ENCODE results near the gene PRR18. TPM values are rescaled to one million over a fixed set of nuclear protein-coding genes. Genes with fewer than 3 reads are reported as not detected.
"Not testable (repeated sequence)": the region's sequence is repeated elsewhere in the genome, so short reads cannot be mapped to it uniquely, and the experiment has no call there.

Gene PRR18
- total and polyA plus RNA-seq, 4 experiments from 2014 or later, result not detected

GRCh38 chr6:166348305-166348949, 40.2 kb upstream of the PRR18 start:
- POLR2A ChIA-PET (ENCODE audit: partially characterized antibody), result no interaction called here
- Mint-ChIP-seq H3K27me3 (peaks cover 1 to 3% of the 10 kb centered on the region in 2 donors), H3K27ac (no peak overlapping the region), H3K4me1 (peaks cover 1 to 3% (median 1%) of the 10 kb centered on the region in 4 donors), H3K4me3 (no peak overlapping the region), H3K36me3 (peaks cover 0 to 5% of the 10 kb centered on the region in 2 donors), H3K9me3 (peaks cover 0 to 30% (median 21%) of the 10 kb centered on the region in 8 donors)
- Histone ChIP-seq H3K27ac (ENCODE audit: low read depth, low read length) (no peak overlapping the region), H3K27me3 (ENCODE audit: insufficient read depth, low read length) (no peaks in the 10 kb centered on the region), H3K36me3 (ENCODE audit: insufficient read depth, low read length) (no peaks in the 10 kb centered on the region), H3K9me3 (ENCODE audit: control insufficient read depth in 1 of 2, low read length in 2 of 2) (peaks cover 0 to 8% of the 10 kb centered on the region in 2 donors), H3K4me3 (ENCODE audit: low read length in 2 of 2) (no peak overlapping the region), H3K4me1 (ENCODE audit: insufficient read depth, low read length) (peaks cover 2% of the 10 kb centered on the region)
- intact Hi-C loops (cut with micrococcal nuclease), result no loop called here
- CTCF ChIA-PET (ENCODE audit: partially characterized antibody), result no interaction called here
- no peak for DNase-seq

- Histone ChIP-seq H3K4me1 (ENCODE audit: insufficient read depth, low read length) (peaks cover 9% of the 10 kb centered on the region), H3K27me3 (ENCODE audit: insufficient read depth, low read length) (no peaks in the 10 kb centered on the region), H3K27ac (ENCODE audit: low read depth, low read length) (no peak overlapping the region), H3K36me3 (ENCODE audit: insufficient read depth, low read length) (no peaks in the 10 kb centered on the region), H3K4me3 (ENCODE audit: low read length in 2 of 2) (no peak overlapping the region), H3K9me3 (ENCODE audit: control insufficient read depth in 1 of 2, low read length in 2 of 2) (peaks cover 0 to 8% of the 10 kb centered on the region in 2 donors)
- Mint-ChIP-seq H3K36me3 (peaks cover under 1 to 5% of the 10 kb centered on the region in 2 donors), H3K27me3 (peaks cover 0 to 1% of the 10 kb centered on the region in 2 donors), H3K27ac (peak overlapping the region in 1 of 7 donors; percentile 23), H3K4me3 (no peak overlapping the region), H3K4me1 (peaks cover 3 to 10% (median 6%) of the 10 kb centered on the region in 4 donors), H3K9me3 (peaks cover 0 to 28% (median 21%) of the 10 kb centered on the region in 8 donors)
- intact Hi-C loops (cut with micrococcal nuclease), result no loop called here
- CTCF ChIA-PET (ENCODE audit: partially characterized antibody), result no interaction called here
- POLR2A ChIA-PET (ENCODE audit: partially characterized antibody), result no interaction called here
- no peak for DNase-seq
Observed at GRCh38 chr6:166346965-166347364, 38.8 kb upstream of the PRR18 start.

GRCh38 chr6:166346449-166346848, 38.3 kb upstream of the PRR18 start:
- POLR2A ChIA-PET (ENCODE audit: partially characterized antibody), result no interaction called here
- Mint-ChIP-seq H3K4me1 (peaks cover 4 to 15% (median 9%) of the 10 kb centered on the region in 4 donors), H3K27me3 (peaks cover 0 to 1% of the 10 kb centered on the region in 2 donors), H3K36me3 (peaks cover 3 to 5% of the 10 kb centered on the region in 2 donors), H3K4me3 (no peak overlapping the region), H3K9me3 (peaks cover 0 to 23% (median 19%) of the 10 kb centered on the region in 8 donors), H3K27ac (peak overlapping the region in 1 of 7 donors; percentile 23)
- CTCF ChIA-PET (ENCODE audit: partially characterized antibody), result no interaction called here
- Histone ChIP-seq H3K4me3 (ENCODE audit: low read length in 2 of 2) (no peak overlapping the region), H3K27me3 (ENCODE audit: insufficient read depth, low read length) (no peaks in the 10 kb centered on the region), H3K9me3 (ENCODE audit: control insufficient read depth in 1 of 2, low read length in 2 of 2) (peaks cover 0 to 8% of the 10 kb centered on the region in 2 donors), H3K36me3 (ENCODE audit: insufficient read depth, low read length) (no peaks in the 10 kb centered on the region), H3K4me1 (ENCODE audit: insufficient read depth, low read length) (peaks cover 10% of the 10 kb centered on the region), H3K27ac (ENCODE audit: low read depth, low read length) (no peak overlapping the region)
- intact Hi-C loops (cut with micrococcal nuclease), result no loop called here
- no peak for DNase-seq

- H3K4me3 Mint-ChIP-seq; POLR2A ChIA-PET (ENCODE audit: partially characterized antibody); intact Hi-C loops (cut with micrococcal nuclease): not testable (repeated sequence)
Observed at GRCh38 chr6:166345672-166346071, 37.5 kb upstream of the PRR18 start.

GRCh38 chr6:166344921-166345320, 36.7 kb upstream of the PRR18 start:
- H3K27ac ChIP-seq (ENCODE audit: low read depth, low read length); H3K4me3 ChIP-seq (ENCODE audit: low read length in 2 of 2); POLR2A ChIA-PET (ENCODE audit: partially characterized antibody); H3K36me3 Mint-ChIP-seq; H3K27me3 Mint-ChIP-seq; H3K36me3 ChIP-seq (ENCODE audit: insufficient read depth, low read length); DNase-seq; H3K9me3 ChIP-seq (ENCODE audit: control insufficient read depth in 1 of 2, low read length in 2 of 2); H3K27me3 ChIP-seq (ENCODE audit: insufficient read depth, low read length): not testable (repeated sequence)
- Mint-ChIP-seq H3K27ac (peak overlapping the region in 2 of 7 donors; percentile 31 to 72), H3K4me3 (peak overlapping the region in 2 of 8 donors; percentile 3 to 7), H3K4me1 (peaks cover 5 to 18% (median 11%) of the 10 kb centered on the region in 4 donors), H3K9me3 (peaks cover 0 to 11% (median 6%) of the 10 kb centered on the region in 8 donors)
- intact Hi-C loops (cut with micrococcal nuclease), result loop anchor here (5.0 kb wide), 1 partner anchor 57 kb away; no protein-coding TSS in a partner anchor
- CTCF ChIA-PET (ENCODE audit: partially characterized antibody), result interaction anchor here (1.3 kb wide), 1 partner anchor 31 kb away, joined by 3 read pairs; no protein-coding TSS in a partner anchor
- peaks cover 26% of the 10 kb centered on the region for H3K4me1 ChIP-seq (ENCODE audit: insufficient read depth, low read length)

More at GRCh38 chr6:166345672-166346071, 37.5 kb upstream of the PRR18 start:
- H3K27me3 Mint-ChIP-seq; H3K4me3 ChIP-seq (ENCODE audit: low read length in 2 of 2); H3K9me3 ChIP-seq (ENCODE audit: control insufficient read depth in 1 of 2, low read length in 2 of 2); H3K27ac ChIP-seq (ENCODE audit: low read depth, low read length); DNase-seq; H3K27ac Mint-ChIP-seq; H3K27me3 ChIP-seq (ENCODE audit: insufficient read depth, low read length); H3K36me3 Mint-ChIP-seq; H3K36me3 ChIP-seq (ENCODE audit: insufficient read depth, low read length): not testable (repeated sequence)
- peaks cover 18% of the 10 kb centered on the region for H3K4me1 ChIP-seq (ENCODE audit: insufficient read depth, low read length)
- H3K9me3 Mint-ChIP-seq, result peaks cover 0 to 18% (median 13%) of the 10 kb centered on the region in 8 donors
- H3K4me1 Mint-ChIP-seq, result peaks cover 5 to 18% (median 11%) of the 10 kb centered on the region in 4 donors
- CTCF ChIA-PET (ENCODE audit: partially characterized antibody), result interaction anchor here (1.3 kb wide), 1 partner anchor 31 kb away, joined by 3 read pairs; no protein-coding TSS in a partner anchor

GRCh38 chr6:166344240-166344639, 36.0 kb upstream of the PRR18 start:
- Mint-ChIP-seq H3K9me3 (peaks cover 0 to 4% (median 1%) of the 10 kb centered on the region in 8 donors), H3K4me1 (peaks cover 5 to 18% (median 11%) of the 10 kb centered on the region in 4 donors), H3K4me3 (peak overlapping the region in 3 of 8 donors; percentile 9 to 46 (median 44)), H3K27me3 (no peaks in the 10 kb centered on the region), H3K36me3 (peaks cover 0 to 3% of the 10 kb centered on the region in 2 donors), H3K27ac (peak overlapping the region in 3 of 7 donors; percentile 5 to 49 (median 20))
- ChIA-PET POLR2A (ENCODE audit: partially characterized antibody) (no interaction called here), CTCF (ENCODE audit: partially characterized antibody) (interaction anchor here (1.3 to 3.0 kb wide), 2 partner anchors 32 to 37 kb away, joined by 3 to 12 read pairs; no protein-coding TSS in a partner anchor)
- DNase-seq, result no peak
- intact Hi-C loops (cut with micrococcal nuclease), result loop anchor here (5.0 kb wide), 1 partner anchor 58 kb away; no protein-coding TSS in a partner anchor
- Histone ChIP-seq H3K27me3 (ENCODE audit: insufficient read depth, low read length) (no peaks in the 10 kb centered on the region), H3K36me3 (ENCODE audit: insufficient read depth, low read length) (no peaks in the 10 kb centered on the region), H3K9me3 (ENCODE audit: control insufficient read depth in 1 of 2, low read length in 2 of 2) (no peaks in the 10 kb centered on the region), H3K27ac (ENCODE audit: low read depth, low read length) (no peak overlapping the region), H3K4me1 (ENCODE audit: insufficient read depth, low read length) (peaks cover 32% of the 10 kb centered on the region), H3K4me3 (ENCODE audit: low read length in 2 of 2) (no peak overlapping the region)

GRCh38 chr6:166343150-166343487, 34.9 kb upstream of the PRR18 start:
- peak overlapping the region; percentile 15 to 92 (median 66) for H3K27ac Mint-ChIP-seq
- H3K4me1 Mint-ChIP-seq, result peaks cover 5 to 18% (median 11%) of the 10 kb centered on the region in 4 donors
- H3K4me1 ChIP-seq (ENCODE audit: insufficient read depth, low read length), result peaks cover 44% of the 10 kb centered on the region

More at GRCh38 chr6:166343150-166343487, 34.9 kb upstream of the PRR18 start:
- DNase-seq, result no peak
- ChIA-PET POLR2A (ENCODE audit: partially characterized antibody) (interaction anchor here (1.2 to 2.0 kb wide), 3 partner anchors 9 to 284 kb away, joined by 3 to 10 read pairs (median 4); partner anchors contain the start of gene RPS6KA2), CTCF (ENCODE audit: partially characterized antibody) (interaction anchor here (0.8 to 3.0 kb wide), 4 partner anchors 16 to 72 kb away, joined by 3 to 12 read pairs (median 4); no protein-coding TSS in a partner anchor)
- intact Hi-C loops (cut with micrococcal nuclease), result loop anchor here (2.0 to 5.0 kb wide), 2 partner anchors 59 to 284 kb away; partner anchors contain the start of gene RPS6KA2
- H3K36me3 ChIP-seq (ENCODE audit: insufficient read depth, low read length), result no peaks in the 10 kb centered on the region
- peak overlapping the region; percentile 26 to 93 for H3K4me3 ChIP-seq (ENCODE audit: low read length in 2 of 2)
- Mint-ChIP-seq H3K36me3 (peaks cover 3% of the 10 kb centered on the region in 2 donors), H3K4me3 (peak overlapping the region; percentile 88 to 94 (median 92)), H3K27me3 (no peaks in the 10 kb centered on the region), H3K9me3 (peaks cover 0 to 3% (median 0%) of the 10 kb centered on the region in 8 donors)
- no peaks in the 10 kb centered on the region for H3K27me3 ChIP-seq (ENCODE audit: insufficient read depth, low read length)
- peak overlapping the region; percentile 64 for H3K27ac ChIP-seq (ENCODE audit: low read depth, low read length)
- no peaks in the 10 kb centered on the region for H3K9me3 ChIP-seq (ENCODE audit: control insufficient read depth in 1 of 2, low read length in 2 of 2)

Measured in CD4-positive, alpha-beta memory T cell (primary cell).